Central memory CD8-positive, alpha-beta T cell (primary cell): ENCODE measurements around the gene ANXA10.
"Not testable (repeated sequence)": the region's sequence is repeated elsewhere in the genome, so short reads cannot be mapped to it uniquely, and the experiment has no call there.

Source experiments
- ATAC-seq: fragments of 150-1000 bp; cut with Tn5 transposase; replicated peaks from 2 replicates; pipeline ENCODE4 v1.10.0; 2022; ENCODE audit warnings: mild to moderate bottlenecking, moderate FRiP score, moderate number of reproducible peaks; ENCODE audit not compliant: poor library complexity, severe bottlenecking; ENCODE audit errors: extremely low read depth
- DNase-seq, 2 donors: peaks; one replicate each; pipeline ENCODE4 v3.0.0; 2021; ENCODE audit warnings: low spot score in 2 of 2
- H3K27ac Mint-ChIP-seq: one replicate; pipeline ENCODE4 v1.8.0; 2022; ENCODE audit warnings: low read depth, mild to moderate bottlenecking, moderate library complexity, mixed read lengths
- H3K27me3 Mint-ChIP-seq: one replicate; pipeline ENCODE4 v1.8.0; 2022; ENCODE audit warnings: mixed read lengths
- H3K36me3 Mint-ChIP-seq: one replicate; pipeline ENCODE4 v1.8.0; 2022; ENCODE audit warnings: mild to moderate bottlenecking, moderate library complexity, mixed read lengths; ENCODE audit not compliant: insufficient read depth
- H3K4me1 Mint-ChIP-seq: one replicate; pipeline ENCODE4 v1.8.0; 2022; ENCODE audit warnings: mixed read lengths
- H3K4me3 Mint-ChIP-seq: one replicate; pipeline ENCODE4 v1.8.0; 2022; ENCODE audit warnings: mild to moderate bottlenecking, moderate library complexity, mixed read lengths
- H3K9me3 Mint-ChIP-seq: one replicate; pipeline ENCODE4 v1.8.0; 2022; ENCODE audit warnings: mixed read lengths

ANXA10 gene

DNA sequence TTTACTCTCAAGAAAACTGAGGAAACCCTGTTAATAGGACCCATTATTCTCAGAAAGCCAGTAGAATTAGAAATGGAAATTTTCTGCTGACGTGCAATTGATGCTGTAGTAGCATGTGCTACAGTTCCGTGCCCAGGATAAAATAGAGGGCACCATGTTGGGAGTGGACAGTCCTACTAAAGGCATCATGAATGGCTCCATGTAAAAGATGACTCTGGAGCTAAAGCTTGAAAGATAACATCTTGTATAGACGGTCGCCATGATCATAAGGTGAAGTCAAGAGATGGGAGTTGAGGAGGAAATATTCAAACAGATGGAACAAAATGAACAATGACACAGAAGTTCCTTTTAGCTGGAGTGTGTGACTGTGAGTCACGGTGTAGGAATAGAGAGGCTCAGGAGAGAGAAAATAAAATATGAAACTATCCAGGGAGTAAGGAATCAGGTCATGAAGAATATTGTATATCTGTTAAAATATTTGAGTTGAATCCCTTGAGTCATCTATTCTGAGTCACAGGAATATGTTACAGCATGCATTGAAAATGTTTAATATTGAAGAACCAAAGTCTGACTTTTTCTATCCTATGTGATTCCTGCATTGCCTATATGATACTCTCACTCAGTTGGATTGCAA lies 31.8 kb downstream of the ANXA10 start:
- Mint-ChIP-seq H3K4me3 (no peak overlapping the region), H3K27me3 (peaks cover 6% of the 10 kb centered on the region), H3K36me3 (no peaks in the 10 kb centered on the region), H3K27ac (no peak overlapping the region), H3K9me3 (no peaks in the 10 kb centered on the region), H3K4me1 (no peaks in the 10 kb centered on the region)
- no peak for ATAC-seq
- DNase-seq = no peak

DNA sequence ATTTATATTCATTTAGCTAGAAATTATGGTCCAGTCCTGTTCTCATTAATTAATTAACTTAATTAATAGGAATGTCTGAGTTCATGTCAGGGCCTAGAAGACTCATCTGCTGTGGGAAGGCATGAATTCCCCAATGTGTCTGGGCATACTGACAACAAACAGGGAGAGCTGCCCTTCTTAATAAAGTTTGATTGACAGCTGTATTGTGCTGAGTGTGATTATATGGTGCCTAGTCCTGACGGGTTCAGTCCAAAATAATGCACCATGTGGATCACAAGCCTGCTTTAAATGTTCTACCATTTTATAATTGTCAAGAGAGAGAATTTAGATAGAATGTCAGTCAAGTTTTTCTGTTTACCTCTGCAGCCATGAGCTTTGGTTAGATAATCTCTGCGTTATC lies 34.6 kb downstream of the ANXA10 start:
- no peak overlapping the region for H3K27ac Mint-ChIP-seq
- H3K27me3 Mint-ChIP-seq = peaks cover 6% of the 10 kb centered on the region
- ATAC-seq (no peak), DNase-seq (no peak)
- H3K36me3 Mint-ChIP-seq = no peaks in the 10 kb centered on the region
- H3K4me1 Mint-ChIP-seq = no peaks in the 10 kb centered on the region
- no peaks in the 10 kb centered on the region for H3K9me3 Mint-ChIP-seq
- no peak overlapping the region for H3K4me3 Mint-ChIP-seq

- no peaks in the 10 kb centered on the region for H3K4me1 Mint-ChIP-seq
- H3K9me3 Mint-ChIP-seq = no peaks in the 10 kb centered on the region
- no peak overlapping the region for H3K27ac Mint-ChIP-seq
- no peak overlapping the region for H3K4me3 Mint-ChIP-seq
- ATAC-seq (no peak), DNase-seq (no peak)
- no peaks in the 10 kb centered on the region for H3K27me3 Mint-ChIP-seq
- H3K36me3 Mint-ChIP-seq = no peaks in the 10 kb centered on the region
Observed at GRCh38 chr4:168128601-168129000, 36.3 kb downstream of the ANXA10 start.

DNA sequence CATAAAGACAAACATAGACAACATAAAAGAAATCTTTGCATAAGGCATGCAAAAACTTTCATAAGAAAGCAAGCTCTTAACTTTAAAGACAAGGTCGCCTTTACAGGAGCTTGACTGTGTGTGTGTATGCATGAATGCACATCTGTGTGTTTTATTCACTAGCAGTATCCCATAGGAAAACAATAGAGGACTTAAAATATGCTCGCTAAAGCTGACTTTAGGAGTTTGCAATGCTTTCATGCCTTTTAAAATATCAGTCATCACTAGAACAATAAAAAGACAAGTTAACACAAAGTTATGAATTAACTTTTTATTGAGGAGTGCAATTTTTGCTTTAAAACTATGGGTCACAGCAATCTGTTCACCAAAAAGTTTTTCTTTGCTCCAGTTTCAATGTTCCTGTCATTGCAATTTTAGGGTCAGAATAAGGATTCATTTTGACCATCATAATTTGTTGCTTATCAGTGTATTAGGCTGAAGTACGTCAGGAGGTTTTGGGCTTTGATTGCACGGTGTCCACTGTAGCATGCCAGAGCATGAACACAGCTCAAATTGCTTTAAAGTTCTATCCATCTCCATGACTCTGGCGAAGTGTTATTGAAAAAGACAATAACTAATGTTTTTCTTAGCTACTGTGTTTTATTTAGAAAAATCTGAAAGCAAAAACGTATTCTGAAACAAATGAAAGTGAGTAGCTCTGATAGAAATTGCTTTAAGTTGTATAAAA lies 36.9 kb downstream of the ANXA10 start:
- H3K27me3 Mint-ChIP-seq = no peaks in the 10 kb centered on the region
- no peak overlapping the region for H3K4me3 Mint-ChIP-seq
- no peak for DNase-seq
- no peaks in the 10 kb centered on the region for H3K4me1 Mint-ChIP-seq
- H3K36me3 Mint-ChIP-seq = no peaks in the 10 kb centered on the region
- H3K27ac Mint-ChIP-seq = no peak overlapping the region
- no peaks in the 10 kb centered on the region for H3K9me3 Mint-ChIP-seq
- no peak for ATAC-seq

DNA sequence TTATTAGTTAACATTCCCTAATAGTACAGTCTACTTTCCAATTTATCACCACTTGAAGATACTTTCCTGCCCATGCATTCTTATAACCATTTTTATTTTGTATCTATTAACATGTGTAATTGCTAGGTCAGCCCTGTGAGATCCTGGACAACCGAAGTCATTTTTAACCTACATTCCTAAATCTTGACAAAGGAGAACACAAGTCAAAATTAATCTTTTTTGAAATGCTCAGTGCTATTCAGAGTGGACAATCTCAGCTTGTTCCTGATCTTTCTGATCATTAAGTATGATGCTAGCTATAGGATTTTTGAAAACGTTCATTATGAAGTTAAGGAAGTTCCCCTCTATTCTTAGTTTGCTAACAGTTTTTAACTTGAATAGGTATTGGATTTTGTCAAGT lies 37.5 kb downstream of the ANXA10 start:
- Mint-ChIP-seq H3K9me3 (no peaks in the 10 kb centered on the region), H3K4me1 (no peaks in the 10 kb centered on the region), H3K4me3 (no peak overlapping the region), H3K36me3 (no peaks in the 10 kb centered on the region), H3K27me3 (no peaks in the 10 kb centered on the region), H3K27ac (no peak overlapping the region)
- no peak for DNase-seq
- no peak for ATAC-seq

GRCh38 chr4:168131196-168131595 lies 38.9 kb downstream of the ANXA10 start:
- H3K4me3 Mint-ChIP-seq = no peak overlapping the region
- H3K9me3 Mint-ChIP-seq = no peaks in the 10 kb centered on the region
- ATAC-seq = no peak
- H3K36me3 Mint-ChIP-seq = no peaks in the 10 kb centered on the region
- H3K27ac Mint-ChIP-seq = no peak overlapping the region
- H3K27me3 Mint-ChIP-seq = peaks cover 7% of the 10 kb centered on the region
- no peak for DNase-seq
- H3K4me1 Mint-ChIP-seq = no peaks in the 10 kb centered on the region

GRCh38 chr4:168134651-168135050 lies 42.3 kb downstream of the ANXA10 start:
- Mint-ChIP-seq H3K27ac (no peak overlapping the region), H3K27me3 (peaks cover 8% of the 10 kb centered on the region), H3K4me1 (no peaks in the 10 kb centered on the region), H3K4me3 (no peak overlapping the region), H3K36me3 (no peaks in the 10 kb centered on the region), H3K9me3 (no peaks in the 10 kb centered on the region)
- ATAC-seq (no peak), DNase-seq (no peak)

- H3K4me1 Mint-ChIP-seq, DNase-seq, ATAC-seq, H3K27me3 Mint-ChIP-seq, H3K9me3 Mint-ChIP-seq, H3K27ac Mint-ChIP-seq, H3K36me3 Mint-ChIP-seq, H3K4me3 Mint-ChIP-seq: not testable (repeated sequence)
Observed at GRCh38 chr4:168135860-168136259, 43.5 kb downstream of the ANXA10 start.

GRCh38 chr4:168137695-168138094 lies 45.4 kb downstream of the ANXA10 start:
- H3K27me3 Mint-ChIP-seq = peaks cover 24% of the 10 kb centered on the region
- not testable (repeated sequence) for ATAC-seq, H3K36me3 Mint-ChIP-seq, H3K9me3 Mint-ChIP-seq, H3K27ac Mint-ChIP-seq, H3K4me3 Mint-ChIP-seq, H3K4me1 Mint-ChIP-seq, DNase-seq

GRCh38 chr4:168138143-168138542 lies 45.8 kb downstream of the ANXA10 start:
- Mint-ChIP-seq H3K27ac (no peak overlapping the region), H3K9me3 (no peaks in the 10 kb centered on the region), H3K36me3 (no peaks in the 10 kb centered on the region), H3K27me3 (peaks cover 24% of the 10 kb centered on the region), H3K4me1 (no peaks in the 10 kb centered on the region), H3K4me3 (no peak overlapping the region)
- no peak for DNase-seq
- ATAC-seq = no peak

DNA sequence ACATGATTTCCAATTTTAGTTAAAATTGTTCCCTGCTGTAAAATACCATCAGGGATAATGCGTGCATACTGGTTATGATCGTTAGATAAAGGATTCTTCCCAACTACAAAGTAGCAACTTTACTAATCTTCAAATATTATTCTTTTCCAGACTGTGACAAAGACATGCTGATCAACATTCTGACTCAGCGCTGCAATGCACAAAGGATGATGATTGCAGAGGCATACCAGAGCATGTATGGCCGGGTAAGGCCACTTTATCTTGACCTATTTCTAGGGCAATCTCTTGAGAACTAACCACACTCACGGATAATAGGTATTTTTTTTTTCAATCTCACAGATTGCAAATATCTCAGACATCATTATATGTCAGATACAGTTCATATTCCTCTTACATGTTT lies 47.0 kb downstream of the ANXA10 start:
- Mint-ChIP-seq H3K4me3 (no peak overlapping the region), H3K36me3 (no peaks in the 10 kb centered on the region), H3K4me1 (no peaks in the 10 kb centered on the region), H3K9me3 (no peaks in the 10 kb centered on the region), H3K27ac (no peak overlapping the region), H3K27me3 (peaks cover 24% of the 10 kb centered on the region)
- ATAC-seq (no peak), DNase-seq (no peak)

- H3K4me3 Mint-ChIP-seq = no peak overlapping the region
- no peaks in the 10 kb centered on the region for H3K4me1 Mint-ChIP-seq
- peaks cover 17% of the 10 kb centered on the region for H3K27me3 Mint-ChIP-seq
- no peaks in the 10 kb centered on the region for H3K36me3 Mint-ChIP-seq
- no peak for ATAC-seq
- DNase-seq = no peak
- H3K27ac Mint-ChIP-seq = no peak overlapping the region
- no peaks in the 10 kb centered on the region for H3K9me3 Mint-ChIP-seq
Observed at GRCh38 chr4:168141733-168142132, 49.4 kb downstream of the ANXA10 start.

DNA sequence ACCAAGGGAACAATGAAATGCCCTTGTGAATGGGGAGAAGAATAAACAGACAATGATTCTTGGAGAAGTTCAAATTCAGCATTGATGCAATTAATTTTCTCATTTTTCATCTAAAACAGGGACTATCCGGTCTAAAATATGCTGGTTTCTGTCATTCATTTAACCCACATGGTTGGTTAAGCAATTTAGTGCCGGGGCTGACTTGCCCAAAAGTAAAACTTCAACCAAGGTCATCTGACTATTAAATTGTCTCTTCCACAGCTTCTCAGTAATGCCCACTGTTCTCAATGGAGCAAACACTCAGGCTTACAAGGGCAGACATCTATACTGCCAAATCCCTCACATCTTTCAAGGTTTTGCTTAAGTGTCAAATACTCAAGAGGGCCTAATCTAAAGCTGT lies 51.3 kb downstream of the ANXA10 start:
- ATAC-seq (no peak), DNase-seq (no peak)
- H3K27me3 Mint-ChIP-seq = peaks cover 17% of the 10 kb centered on the region
- no peaks in the 10 kb centered on the region for H3K36me3 Mint-ChIP-seq
- H3K4me3 Mint-ChIP-seq = no peak overlapping the region
- H3K4me1 Mint-ChIP-seq = no peaks in the 10 kb centered on the region
- H3K9me3 Mint-ChIP-seq = no peaks in the 10 kb centered on the region
- no peak overlapping the region for H3K27ac Mint-ChIP-seq
